BE2C (cell line): Measurements from ENCODE around the gene ATP11A.

Experiments used
- DNase-seq: peaks from one replicate; pipeline ENCODE4 v3.0.0-alpha.2; 2020
- H3K27me3 ChIP-seq: fragments of 250-450 bp; sonication (Bioruptor Pico); 2 replicates; pipeline ENCODE4 v1.5.1; 2020; ENCODE audit warnings: mild to moderate bottlenecking
- H3K36me3 ChIP-seq: fragments of 250-450 bp; sonication (Bioruptor Pico); 2 replicates; pipeline ENCODE4 v1.5.1; 2020; ENCODE audit warnings: mild to moderate bottlenecking
- H3K4me1 ChIP-seq: fragments of 250-450 bp; sonication (Bioruptor Pico); 2 replicates; pipeline ENCODE4 v1.5.1; 2020
- H3K4me3 ChIP-seq: 2 replicates; pipeline ENCODE4 v1.5.1; 2011; ENCODE audit warnings: low read depth, low read length
- H3K9me3 ChIP-seq: fragments of 250-450 bp; sonication (Bioruptor Pico); 2 replicates; pipeline ENCODE4 v1.5.1; 2020
- TF ChIP-seq, protein P1 (sequence below): IDR thresholded peaks from 2 replicates; pipeline ENCODE4 v1.5.1; 2012; ENCODE audit warnings: mild to moderate bottlenecking, low read depth, low read length

ATP11A gene

DNA sequence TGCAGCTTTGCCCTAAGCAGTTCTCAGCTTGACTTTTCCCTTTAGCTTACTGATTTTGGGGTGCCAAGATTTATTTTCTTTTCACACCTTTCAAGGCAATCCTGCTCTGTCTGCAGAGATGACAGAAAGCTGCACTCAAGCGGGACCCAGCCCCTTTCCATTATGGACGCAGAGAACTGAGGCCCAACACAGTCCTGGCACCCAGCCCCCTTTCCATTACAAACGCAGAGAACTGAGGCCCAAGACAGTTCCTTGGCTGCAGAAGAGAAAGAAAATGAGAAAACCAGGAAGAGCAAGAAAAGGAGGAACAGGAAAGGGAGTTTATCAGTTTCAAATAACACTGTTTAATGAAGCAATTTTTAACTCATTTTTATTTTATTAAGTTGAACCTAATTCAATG lies 36.8 kb upstream of the ATP11A start:
- H3K4me1 ChIP-seq: peaks cover 19% of the 10 kb centered on the region
- TF ChIP-seq, protein P1, sequence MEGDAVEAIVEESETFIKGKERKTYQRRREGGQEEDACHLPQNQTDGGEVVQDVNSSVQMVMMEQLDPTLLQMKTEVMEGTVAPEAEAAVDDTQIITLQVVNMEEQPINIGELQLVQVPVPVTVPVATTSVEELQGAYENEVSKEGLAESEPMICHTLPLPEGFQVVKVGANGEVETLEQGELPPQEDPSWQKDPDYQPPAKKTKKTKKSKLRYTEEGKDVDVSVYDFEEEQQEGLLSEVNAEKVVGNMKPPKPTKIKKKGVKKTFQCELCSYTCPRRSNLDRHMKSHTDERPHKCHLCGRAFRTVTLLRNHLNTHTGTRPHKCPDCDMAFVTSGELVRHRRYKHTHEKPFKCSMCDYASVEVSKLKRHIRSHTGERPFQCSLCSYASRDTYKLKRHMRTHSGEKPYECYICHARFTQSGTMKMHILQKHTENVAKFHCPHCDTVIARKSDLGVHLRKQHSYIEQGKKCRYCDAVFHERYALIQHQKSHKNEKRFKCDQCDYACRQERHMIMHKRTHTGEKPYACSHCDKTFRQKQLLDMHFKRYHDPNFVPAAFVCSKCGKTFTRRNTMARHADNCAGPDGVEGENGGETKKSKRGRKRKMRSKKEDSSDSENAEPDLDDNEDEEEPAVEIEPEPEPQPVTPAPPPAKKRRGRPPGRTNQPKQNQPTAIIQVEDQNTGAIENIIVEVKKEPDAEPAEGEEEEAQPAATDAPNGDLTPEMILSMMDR: no peak
- H3K4me3 ChIP-seq: no peak overlapping the region
- H3K36me3 ChIP-seq: no peaks in the 10 kb centered on the region
- no peak for DNase-seq
- no peaks in the 10 kb centered on the region for H3K27me3 ChIP-seq
- H3K9me3 ChIP-seq: no peaks in the 10 kb centered on the region

DNA sequence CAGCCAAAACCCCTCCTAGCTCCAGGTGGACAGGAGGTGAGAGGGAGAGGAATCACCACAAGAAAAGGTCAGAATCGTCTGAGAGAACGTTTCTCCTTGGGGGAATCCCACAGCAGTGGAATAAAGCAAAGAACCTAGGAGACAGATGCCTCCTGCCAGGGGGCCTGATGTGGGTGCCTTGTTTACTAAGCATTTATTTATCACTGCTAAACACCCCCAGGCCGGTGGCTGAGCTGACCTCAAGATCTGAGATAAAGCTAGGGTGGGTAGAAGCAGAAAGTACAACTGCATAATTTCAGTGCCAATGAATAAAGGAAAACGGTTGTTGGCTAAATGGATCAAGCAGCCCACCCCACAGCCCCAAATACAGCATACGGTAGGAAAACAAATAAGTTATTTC lies 33.9 kb upstream of the ATP11A start:
- H3K27me3 ChIP-seq: no peaks in the 10 kb centered on the region
- no peaks in the 10 kb centered on the region for H3K9me3 ChIP-seq
- H3K4me1 ChIP-seq: peaks cover 19% of the 10 kb centered on the region
- no peak overlapping the region for H3K4me3 ChIP-seq
- DNase-seq: no peak
- TF ChIP-seq, protein P1: no peak
- no peaks in the 10 kb centered on the region for H3K36me3 ChIP-seq

DNA sequence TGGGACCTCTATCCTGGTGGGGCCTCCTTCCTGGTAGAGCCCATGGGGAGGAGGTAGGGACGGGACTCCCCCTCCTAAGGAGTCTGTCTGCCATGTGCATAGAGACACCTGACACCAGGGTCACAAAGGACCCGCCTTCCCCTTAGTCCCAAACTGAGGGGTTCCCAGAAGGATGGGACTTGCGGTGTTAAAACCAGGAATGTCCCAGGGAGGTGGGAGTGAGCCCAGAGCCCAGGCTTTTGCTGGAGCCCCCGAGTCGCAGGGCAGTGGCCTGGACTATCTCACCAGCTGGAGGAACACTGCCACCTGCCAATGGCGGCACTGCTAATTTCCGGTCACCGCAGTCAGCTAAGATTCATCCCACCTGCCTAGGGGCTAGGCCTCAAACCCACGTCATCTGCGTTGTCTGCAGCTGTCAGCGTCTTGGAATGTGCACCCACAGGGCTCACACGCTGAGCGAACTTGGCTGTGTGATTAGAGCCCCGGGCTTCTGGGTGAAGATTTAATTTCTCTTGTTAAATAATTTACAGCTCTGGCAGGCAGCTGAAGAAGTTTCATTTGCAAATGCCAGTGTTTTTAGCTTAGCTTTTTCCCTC lies 31.9 kb upstream of the ATP11A start:
- H3K36me3 ChIP-seq: no peaks in the 10 kb centered on the region
- no peak overlapping the region for H3K4me3 ChIP-seq
- H3K27me3 ChIP-seq: no peaks in the 10 kb centered on the region
- DNase-seq: no peak
- TF ChIP-seq, protein P1: no peak
- no peaks in the 10 kb centered on the region for H3K9me3 ChIP-seq
- H3K4me1 ChIP-seq: peaks cover 2% of the 10 kb centered on the region

DNA sequence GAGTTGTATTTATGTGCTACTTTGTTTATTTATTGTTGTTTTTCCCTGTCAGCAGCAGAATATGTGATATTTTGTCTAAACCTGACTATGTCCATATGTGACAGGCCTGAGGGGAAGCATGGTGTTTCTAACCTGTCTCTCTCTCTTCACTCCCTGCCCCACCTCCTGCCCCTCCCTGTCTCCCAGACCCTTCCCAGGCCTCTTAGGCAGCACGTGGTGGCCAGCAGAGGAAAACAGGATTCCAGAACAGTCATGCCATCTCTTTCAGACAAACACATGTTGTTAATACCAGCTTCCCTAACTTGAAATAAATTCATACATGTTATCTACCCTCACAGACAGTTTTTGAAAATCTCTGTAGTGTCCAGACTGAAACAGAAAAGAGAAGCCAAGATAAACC lies 31.0 kb upstream of the ATP11A start:
- Histone ChIP-seq H3K36me3 (no peaks in the 10 kb centered on the region), H3K4me3 (no peak overlapping the region), H3K9me3 (no peaks in the 10 kb centered on the region), H3K4me1 (no peaks in the 10 kb centered on the region), H3K27me3 (no peaks in the 10 kb centered on the region)
- no peak for DNase-seq
- TF ChIP-seq, protein P1: no peak

DNA sequence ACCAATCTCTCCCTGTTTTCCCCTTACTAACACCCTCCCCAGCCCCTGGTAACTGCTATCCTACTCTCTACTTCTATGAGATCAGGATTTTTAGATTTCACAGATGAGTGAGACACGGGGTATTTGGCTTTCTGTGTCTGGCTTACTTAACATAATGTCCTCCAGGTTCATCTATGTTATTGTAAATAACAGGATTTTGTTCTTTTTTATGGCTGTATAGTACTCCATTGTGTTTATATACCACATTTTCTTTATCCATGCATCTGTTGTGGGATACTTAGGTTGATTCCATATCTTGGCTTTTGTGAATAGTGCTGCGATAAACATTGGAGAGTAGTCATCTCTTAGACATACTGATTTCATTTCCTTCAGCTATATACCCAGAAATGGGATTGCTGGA lies 28.5 kb upstream of the ATP11A start:
- Histone ChIP-seq H3K9me3 (no peaks in the 10 kb centered on the region), H3K36me3 (no peaks in the 10 kb centered on the region), H3K27me3 (no peaks in the 10 kb centered on the region), H3K4me3 (no peak overlapping the region), H3K4me1 (no peaks in the 10 kb centered on the region)
- TF ChIP-seq, protein P1: no peak
- no peak for DNase-seq

DNA sequence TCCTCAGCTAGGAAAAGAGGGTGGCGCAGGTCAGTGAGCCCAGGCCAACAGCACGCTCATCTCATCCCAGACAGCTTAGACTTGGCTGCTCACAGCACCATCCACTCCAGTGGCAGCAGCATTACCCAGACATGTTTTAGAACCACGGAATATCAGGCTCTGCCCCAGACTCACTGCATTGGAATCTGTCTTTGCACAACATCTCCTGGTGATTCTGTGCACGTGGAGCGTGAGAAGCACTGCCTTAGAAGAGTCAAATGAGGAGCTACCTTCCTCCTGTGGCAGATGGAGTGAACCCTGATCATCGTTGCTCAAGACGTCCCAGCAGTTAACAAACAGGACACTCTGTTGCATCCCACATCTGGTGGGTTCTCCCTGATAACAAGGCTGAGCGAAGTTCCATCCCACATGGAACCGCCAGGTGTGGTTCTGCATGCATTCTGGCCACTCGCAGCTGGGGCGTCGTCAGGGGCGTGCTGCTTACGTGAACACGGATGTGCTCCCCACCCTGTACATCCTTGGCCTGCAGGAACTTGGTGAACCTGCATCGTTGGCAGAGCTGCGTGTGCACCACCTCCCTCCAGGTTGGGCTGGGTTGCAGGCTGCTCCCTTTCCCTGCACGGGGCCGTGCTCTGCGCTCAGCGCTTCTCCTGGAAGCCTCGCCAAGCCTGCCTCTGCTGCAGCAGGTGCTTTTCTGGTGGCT lies 25.2 kb upstream of the ATP11A start:
- Histone ChIP-seq H3K4me3 (no peak overlapping the region), H3K9me3 (no peaks in the 10 kb centered on the region), H3K27me3 (no peaks in the 10 kb centered on the region), H3K36me3 (no peaks in the 10 kb centered on the region), H3K4me1 (no peaks in the 10 kb centered on the region)
- TF ChIP-seq, protein P1: no peak
- no peak for DNase-seq
